HCT116 (cell line): ENCODE measurements around the gene MUC4.

Source experiments
- CEBPB ChIP-seq: IDR thresholded peaks from 2 replicates; pipeline ENCODE4 v1.6.1; 2012; ENCODE audit warnings: low read depth
- CTCF ChIP-seq, 3 experiments: fragments of 200-600 bp in 1 of 3; sonication (generic) in 1 of 3; IDR thresholded peaks in 2 of 3; conservative IDR thresholded peaks in 1 of 3; 2 replicates each; pipeline ENCODE4 v1.5.1; 2012 to 2017; ENCODE audit warnings: low read depth in 2 of 3, low read length in 2 of 3, antibody characterized with exemption in 1 of 3, borderline replicate concordance in 1 of 3, control low read depth in 1 of 3, mild to moderate bottlenecking in 1 of 3, mixed read lengths in 1 of 3, mixed run types in 1 of 3, moderate library complexity in 1 of 3; ENCODE audit not compliant: insufficient read depth in 1 of 3
- FOSL1 ChIP-seq: IDR thresholded peaks from 2 replicates; pipeline ENCODE4 v1.6.1; 2012; ENCODE audit warnings: low read depth
- MAX ChIP-seq: IDR thresholded peaks from 2 replicates; pipeline ENCODE4 v1.6.1; 2012
- POLR2A ChIP-seq: IDR thresholded peaks from 2 replicates; pipeline ENCODE4 v1.7.0; 2011; ENCODE audit warnings: borderline replicate concordance; ENCODE audit not compliant: insufficient read depth, insufficient read length; ENCODE audit errors: extremely low read depth
- POLR2AphosphoS5 ChIP-seq: IDR thresholded peaks from 2 replicates; pipeline ENCODE4 v1.6.1; 2011; ENCODE audit warnings: mild to moderate bottlenecking, low read depth, low read length, moderate library complexity
- RAD21 ChIP-seq: IDR thresholded peaks from 2 replicates; pipeline ENCODE4 v1.6.1; 2012; ENCODE audit warnings: low read depth, mild to moderate bottlenecking
- REST ChIP-seq: IDR thresholded peaks from 2 replicates; pipeline ENCODE4 v1.6.1; 2012; ENCODE audit warnings: low read depth
- SIN3A ChIP-seq: IDR thresholded peaks from 2 replicates; pipeline ENCODE4 v1.6.1; 2012; ENCODE audit warnings: low read depth
- YY1 ChIP-seq: IDR thresholded peaks from 2 replicates; pipeline ENCODE4 v1.6.1; 2011; ENCODE audit warnings: low read length, low read depth, moderate library complexity, mild to moderate bottlenecking; ENCODE audit not compliant: insufficient replicate concordance; ENCODE audit errors: extremely low read depth

- no peak for TF ChIP-seq SIN3A
- no peak for TF ChIP-seq POLR2AphosphoS5
- no peak for TF ChIP-seq POLR2A
- TF ChIP-seq MAX: no peak
- no peak for TF ChIP-seq CTCF (IDR thresholded peaks at IDR 0.05 in 2 of 3, conservative IDR thresholded peaks at IDR 0.05 in 1 of 3; ENCODE audit: borderline replicate concordance in 1 of 3, insufficient read depth in 1 of 3, low read depth in 2 of 3, low read length in 2 of 3)
- no peak for TF ChIP-seq REST
- no peak for TF ChIP-seq YY1
- TF ChIP-seq CEBPB: no peak
- TF ChIP-seq FOSL1: no peak
- no peak for TF ChIP-seq RAD21
Measured at GRCh38 chr3:195820186-195820585, 8.5 kb upstream of the MUC4 start.
